ENCODE results near the gene SLC23A2.

Gene SLC23A2

DNA sequence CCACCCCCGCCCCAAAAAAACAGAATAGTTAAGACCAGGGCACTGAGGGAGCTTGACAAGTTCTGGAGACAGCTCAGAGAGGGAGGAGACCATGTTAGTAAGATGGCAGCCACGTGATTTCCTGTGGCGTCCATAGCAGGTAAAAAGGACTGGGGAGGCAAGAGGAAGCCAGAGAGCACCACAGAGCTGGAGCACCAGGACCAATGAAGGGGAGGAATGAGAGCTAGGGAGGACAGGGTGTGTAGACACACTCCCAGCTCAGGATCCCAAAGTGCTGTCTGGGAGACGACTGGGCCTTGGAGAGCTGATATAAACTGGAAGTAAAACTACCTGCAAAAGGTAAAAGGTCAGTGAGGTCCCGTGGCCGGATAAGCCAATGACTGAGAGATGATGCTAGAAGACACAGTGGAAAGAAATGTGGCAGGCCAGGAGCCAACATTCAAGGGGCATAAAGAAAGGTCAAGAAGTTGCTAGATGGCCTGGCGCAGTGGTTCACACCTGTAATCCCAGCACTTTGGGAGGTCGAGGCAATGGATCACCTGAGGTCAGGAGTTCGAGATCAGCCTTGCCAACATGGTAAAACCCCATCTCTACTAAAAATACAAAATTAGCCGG, 39.0 kb downstream of the SLC23A2 start:
- no peak for DNase-seq

DNA sequence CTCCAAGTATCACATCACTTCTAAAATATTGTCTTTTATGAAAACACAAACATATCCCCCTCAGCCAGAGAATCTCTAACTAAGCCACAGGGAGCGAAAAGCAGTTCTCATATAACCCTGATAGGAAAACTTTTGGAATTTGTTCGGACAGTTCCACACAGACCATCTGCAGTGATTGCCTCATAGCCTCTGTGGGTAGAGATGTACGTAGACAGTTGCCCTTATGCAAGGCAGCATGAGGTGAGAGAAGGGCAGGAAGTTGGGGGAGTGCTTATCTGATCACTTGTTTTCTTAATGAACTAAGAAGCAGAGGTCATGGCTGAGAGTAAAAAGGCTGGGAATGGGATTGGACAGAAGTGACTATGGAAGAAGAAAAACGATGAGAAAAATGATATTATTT, 39.6 kb downstream of the SLC23A2 start:
- DNase-seq, result peak; percentile 48

DNA sequence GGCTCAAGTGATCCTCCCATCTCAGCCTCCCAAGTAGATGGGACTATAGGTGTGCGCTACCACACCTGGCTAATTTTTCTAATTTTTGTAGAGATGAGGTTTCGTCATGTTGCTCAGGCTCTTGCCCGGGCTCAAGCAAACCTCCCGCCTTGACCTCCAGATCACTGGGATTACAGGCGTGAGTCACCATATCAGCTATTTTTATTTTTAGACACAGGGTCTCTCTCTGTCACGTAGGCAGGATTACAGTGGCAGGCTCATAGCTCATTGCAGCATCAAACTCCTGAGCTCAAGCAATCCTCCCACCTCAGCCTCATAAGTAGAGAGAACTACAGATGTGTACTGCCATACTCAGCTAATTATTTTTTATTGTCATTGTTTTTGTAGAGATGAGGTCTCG, 41.7 kb downstream of the SLC23A2 start:
- DNase-seq, result peak; percentile 40

DNA sequence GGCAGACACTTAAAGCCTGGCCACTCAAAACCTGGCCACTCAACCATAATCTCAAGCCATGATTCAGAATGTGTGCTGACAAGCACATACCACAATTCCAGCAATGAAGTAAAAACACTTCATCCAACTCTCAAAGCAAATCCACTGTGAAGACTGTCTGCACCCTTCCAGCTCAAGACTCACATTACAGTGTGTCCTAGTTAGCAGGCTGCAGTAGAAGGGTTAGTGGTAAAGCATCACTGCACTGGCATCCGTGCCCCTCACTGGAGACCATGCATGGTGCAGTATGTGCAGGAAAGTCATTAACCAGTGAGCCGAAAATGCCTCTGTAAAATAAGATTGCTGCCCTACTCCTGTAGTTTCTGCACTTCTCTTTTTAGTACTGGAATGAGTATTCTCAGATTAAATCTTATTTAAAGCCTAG, 43.4 kb downstream of the SLC23A2 start:
- no peak for DNase-seq

DNA sequence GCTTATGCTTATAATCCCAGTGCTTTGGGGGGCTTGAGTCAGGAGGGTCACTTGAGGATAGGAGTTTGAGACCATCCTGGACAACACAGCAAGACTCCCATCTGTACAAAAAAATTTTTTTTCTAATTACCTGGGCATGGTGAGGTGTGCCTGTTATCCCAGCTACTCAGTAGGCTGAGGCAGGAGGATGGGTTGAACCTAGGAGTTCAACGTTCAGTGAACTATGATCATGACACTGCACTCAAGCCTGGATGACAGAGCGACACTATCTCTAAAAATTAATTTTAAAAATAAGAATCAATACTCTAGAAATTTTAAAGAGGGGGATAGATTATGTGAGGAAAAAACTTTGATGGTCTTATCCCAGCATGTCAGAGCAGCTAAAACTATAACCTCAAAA, 44.1 kb downstream of the SLC23A2 start:
- no peak for DNase-seq

DNA sequence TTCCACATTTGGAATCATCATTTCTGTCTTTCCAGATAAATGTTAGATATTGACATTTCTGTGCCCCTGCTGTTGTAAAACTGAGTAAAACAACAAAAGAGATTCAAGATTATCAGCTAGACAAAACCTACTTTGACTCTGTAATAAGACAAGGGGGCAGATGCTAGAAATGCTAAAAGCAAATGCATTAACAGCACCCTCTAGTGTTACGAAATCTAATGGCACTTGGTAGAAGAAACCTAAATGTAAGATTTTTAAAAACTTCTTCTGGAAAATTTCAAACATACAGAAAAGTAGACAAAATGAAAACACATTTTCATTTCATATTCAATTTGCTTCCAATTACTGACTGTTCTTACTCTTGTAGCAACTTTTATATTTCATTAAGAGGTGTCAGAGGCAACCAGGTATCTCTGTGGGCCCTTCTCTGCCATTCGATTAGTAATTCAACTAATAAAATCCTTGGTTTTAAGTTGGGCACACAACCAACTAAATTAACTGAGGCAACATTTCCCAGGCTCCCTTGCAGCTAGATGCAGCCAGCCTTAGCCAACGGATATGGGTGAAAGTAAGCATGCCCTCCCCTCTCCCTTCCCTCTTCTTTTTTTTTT, 45.0 kb downstream of the SLC23A2 start:
- peak; percentile 58 for DNase-seq

DNA sequence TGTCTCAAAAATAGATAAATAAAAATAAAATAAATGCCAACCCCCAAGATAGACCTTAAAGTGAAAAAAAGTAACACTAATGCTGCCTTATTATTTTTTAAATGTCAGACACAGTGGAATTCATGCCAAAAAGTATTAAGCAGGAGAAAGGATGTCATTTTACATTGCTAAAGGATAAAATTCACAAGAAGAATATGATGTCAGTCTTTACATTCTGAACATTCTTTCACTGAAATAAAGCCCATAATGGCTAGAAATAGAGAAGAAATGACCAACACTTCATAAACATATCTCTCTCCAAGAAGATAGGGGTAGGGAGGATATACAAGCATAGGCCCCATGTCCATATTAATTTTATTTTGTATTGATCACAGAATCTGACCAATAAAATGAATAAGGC, 47.4 kb downstream of the SLC23A2 start:
- DNase-seq, result no peak

DNA sequence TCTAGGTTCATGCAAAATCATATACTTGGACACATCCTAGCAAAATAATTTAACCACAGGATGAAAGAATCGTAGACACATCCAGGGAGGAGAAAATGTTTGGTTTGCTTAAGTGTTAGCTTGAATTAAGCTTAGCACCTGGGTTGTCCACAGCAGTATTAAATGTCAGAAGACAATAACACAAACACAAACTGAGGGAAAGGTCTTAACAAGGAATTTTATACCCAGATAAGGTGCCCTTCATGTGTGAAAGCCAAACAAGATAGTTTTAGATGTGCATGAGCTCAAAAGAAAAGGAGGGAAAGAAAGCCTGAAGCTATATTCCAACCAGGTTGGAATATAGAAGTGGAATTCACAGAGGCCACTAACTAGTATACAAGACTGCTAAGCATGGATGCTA, 49.1 kb downstream of the SLC23A2 start:
- DNase-seq, result no peak

DNA sequence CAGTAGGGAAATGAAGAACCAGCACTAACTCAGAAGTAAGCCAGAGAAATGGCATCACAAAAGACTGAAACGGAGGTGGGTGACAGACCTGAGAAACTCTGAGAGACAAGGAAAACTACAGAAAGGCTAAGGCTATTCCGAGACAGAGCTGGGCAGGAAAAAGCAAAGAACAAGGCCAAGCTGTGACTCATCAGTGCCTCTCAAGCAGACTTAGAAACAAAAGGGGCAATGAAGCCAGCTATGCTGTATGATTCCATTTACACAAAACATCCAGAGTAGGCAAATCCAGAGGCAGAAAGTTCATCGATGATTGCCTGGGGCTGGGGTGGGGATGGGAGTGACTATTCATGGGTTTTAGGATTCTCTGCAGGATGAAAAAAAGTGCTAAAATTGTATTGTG, 50.0 kb downstream of the SLC23A2 start:
- peak; percentile 71 for DNase-seq

DNA sequence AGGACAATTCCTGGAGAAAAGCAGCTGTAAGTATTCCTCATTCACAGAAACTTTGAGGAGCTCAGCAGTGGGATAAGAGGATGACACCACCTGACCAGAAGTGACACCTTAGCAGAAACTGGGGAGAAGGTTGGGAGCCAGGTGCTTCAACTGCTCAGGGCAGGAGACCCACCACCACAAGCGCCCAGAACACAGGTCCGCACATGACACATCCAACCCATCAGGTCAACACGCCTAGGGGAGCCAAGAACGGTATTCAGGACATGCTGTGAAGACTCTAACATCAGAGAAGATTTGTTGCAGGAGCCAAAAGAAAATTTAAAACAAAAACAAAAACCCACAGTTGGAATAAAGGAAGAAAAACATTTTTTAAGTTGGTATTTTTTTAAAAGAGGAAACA, 50.5 kb downstream of the SLC23A2 start:
- no peak for DNase-seq

DNA sequence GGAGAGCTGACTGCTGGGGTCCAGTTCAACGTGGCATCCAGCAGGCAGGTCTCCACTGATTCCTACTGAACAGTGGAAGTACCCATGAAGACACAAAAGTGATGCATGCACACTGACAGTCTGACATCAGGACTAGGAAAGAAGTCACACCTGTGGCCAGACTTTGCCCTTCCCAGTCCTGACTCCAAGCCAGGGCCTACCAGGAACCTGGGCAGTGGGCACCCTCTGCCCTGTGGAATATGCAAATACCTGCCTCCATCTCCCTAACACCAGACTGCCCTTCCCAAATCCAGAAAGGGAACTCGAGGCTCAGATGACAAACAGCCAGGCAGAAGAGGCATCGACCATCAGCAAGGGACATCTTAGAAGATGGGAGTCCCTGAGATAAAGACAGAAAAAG, 50.9 kb downstream of the SLC23A2 start:
- no peak for DNase-seq

DNA sequence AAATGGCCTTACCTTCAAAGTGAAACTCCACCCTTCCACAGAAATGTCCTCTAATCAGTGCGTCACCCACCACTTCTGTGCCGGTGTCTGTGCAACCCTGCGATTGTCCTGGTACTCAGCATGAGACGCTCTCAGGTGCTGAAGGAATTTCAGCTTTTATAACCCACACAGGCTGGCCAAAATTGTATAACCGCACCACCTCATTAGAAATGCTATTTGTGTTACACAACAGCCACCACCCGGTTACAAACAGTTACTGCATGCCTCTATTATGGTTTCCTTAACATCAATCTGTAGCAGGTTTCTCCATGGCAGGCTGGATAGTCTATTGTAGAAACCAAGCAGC, 51.5 kb downstream of the SLC23A2 start:
- peak; percentile 8 for DNase-seq

DNA sequence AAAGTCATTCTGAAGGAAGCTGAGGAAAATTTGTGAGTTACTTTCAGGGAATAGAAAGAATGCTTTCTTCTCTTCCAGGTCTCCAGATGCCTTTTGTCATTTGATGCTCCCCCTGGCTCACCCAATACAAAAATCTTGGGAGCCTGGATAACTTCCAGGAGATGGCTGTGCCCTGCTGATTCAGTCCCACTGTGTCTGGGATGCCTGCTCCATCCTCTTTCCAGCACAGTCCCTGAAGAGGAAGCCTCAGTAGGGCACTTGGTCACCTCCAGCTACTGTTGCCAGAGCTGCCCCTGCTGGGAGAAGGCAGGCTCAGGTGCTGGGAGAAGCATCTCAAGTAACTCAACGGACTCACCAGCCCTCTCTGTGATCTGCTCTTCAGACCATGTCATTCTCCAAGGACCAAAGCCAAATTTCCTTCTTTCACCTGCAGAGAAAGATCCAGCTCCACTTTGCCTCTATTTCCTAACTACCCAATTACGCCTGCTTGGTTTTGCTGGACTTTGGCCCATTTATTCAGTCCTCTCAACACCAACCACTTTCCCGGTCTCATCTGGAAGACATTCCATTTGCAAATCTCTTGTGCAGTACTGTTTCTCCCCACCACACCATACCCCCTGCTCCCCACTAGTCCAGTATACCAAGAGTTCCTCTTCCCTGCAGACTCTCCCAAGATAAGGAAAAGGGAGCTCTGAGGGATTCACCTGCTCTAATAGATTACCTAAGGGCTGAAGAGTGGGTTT, 53.3 kb downstream of the SLC23A2 start:
- peak; percentile 7 for DNase-seq

DNA sequence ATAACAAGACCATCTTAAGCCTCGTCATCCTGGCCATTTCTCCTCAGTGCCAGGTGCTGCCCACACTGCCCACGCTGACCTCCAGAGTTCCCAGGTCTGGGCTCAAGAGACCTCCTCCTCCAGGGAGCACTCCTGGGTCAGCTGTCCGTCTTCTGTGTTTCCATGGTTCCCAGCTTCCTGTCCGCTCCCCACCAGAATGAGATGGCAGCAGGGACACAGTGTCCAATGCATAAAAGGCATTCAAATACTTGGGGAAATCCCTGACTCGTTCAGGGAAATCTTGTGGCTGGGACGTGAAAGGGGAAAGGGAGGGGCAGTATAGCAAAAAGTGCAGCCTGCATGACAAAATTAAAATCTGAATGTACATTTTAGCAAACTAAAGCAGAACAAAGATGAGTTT, 54.3 kb downstream of the SLC23A2 start:
- DNase-seq, result no peak

DNA sequence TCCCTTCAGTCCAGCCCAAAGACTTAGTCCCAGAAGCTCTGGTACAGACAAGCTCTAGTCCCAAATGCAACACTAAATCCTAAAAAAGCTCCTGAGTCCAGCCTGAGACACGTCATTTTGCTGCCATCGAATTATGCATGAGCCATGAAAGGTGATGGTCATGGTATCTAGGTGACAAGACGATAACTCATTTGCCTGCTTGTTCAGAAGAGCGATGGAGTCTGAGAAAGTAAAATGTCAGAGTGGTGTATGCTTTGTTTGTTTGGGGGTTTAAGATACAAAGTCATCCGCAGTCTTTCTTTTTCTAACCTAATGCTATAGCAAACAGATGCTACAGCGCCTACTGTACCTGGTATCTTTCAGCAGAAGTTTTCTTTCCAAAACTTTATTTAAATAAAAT, 54.7 kb downstream of the SLC23A2 start:
- no peak for DNase-seq

DNA sequence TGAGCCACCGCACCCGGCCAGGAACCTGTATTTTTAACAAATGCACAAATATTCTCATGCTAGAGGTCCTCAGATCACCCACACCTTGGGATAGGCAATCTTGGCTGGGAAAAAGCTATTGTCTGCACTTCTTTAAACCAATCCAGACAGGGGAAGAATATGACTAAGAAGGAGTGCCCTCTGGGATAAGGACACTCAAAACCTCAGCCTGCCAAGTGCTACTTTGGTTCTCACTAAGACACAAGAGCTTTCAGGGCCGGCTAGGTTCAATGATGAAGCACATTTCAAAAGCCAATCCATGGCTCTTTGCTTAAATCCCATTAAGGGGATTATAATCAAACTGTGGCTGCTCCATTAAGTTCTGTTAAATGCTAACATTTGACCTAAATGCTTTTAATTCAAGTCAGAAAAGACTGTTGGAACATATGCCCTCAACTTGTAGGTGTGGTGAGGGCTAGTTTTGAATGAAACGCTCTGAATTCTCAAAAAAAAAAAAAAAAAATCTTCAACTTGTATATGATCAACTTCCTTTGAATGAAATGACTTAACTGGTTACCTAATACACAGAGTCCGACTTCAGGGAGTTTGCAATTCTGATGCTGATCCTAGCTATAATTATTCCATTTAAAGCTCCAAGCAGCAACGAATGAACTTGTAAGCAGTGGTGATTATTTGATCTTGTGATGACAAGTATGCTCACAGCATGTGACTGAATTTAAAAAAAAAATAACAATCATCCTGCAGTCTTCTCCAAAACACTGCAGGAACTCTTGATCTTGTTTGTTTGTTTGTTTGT, 56.6 kb downstream of the SLC23A2 start:
- DNase-seq, result no peak

DNA sequence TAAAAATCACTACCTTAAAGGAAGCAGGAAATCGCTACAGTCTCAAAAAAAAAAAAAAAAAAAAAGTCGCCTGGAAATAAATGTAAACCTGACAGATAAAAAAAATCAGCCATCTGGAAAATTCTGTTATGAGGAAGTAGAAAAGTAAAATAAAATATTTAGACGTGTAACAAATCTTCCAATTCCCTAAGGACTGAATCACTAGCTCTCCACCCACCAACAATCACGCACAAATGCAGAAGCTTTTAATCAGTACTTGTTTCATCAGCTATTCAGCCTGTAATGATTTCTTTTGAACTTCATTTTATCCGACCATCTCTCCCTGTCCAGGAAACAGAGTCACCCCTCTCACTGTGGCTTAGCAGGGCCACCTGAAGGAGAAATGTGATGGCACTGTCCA, 59.0 kb downstream of the SLC23A2 start:
- DNase-seq, result peak; percentile 36

DNA sequence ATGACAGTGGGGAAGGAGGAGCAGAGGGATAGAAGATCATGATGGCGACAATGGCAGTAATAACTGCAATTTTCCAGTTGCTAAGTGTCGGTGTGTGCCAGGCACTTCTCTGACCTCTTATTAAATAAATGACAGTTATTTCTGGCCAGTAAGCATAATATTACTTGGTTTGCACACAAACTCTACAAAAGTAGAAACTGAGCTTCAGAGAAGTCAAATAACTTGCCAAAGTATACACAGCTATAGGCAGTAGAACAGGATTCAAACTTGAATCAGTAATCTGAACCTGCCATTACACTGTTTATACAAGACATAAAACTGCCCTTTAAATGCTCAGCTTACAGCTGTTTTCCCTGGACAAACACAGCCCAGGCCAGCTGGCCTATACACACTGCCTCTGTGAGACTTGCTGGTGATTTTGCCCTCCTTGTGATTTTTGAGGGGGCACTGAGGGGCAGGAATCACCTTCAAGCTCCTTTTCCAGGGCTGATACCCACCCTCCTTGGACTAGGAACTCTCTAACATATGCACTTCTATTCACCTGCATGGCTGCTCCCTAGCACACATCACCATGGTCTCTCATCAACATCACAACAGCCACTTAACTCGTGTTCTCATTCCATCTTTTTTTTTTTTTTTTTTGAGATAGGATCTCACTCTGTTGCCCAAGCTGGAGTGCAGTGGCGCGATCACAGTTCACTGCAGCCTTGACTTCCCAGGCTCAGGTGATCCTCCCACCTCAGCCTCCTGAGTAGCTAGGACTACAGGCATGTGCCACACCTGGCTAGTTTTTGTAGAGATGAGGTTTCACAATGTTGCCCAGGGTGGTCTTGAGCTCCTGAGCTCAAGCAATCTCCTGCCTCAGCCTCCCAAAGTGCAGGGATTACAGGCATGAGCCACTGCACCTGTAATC, 63.6 kb downstream of the SLC23A2 start:
- DNase-seq, result no peak

DNA sequence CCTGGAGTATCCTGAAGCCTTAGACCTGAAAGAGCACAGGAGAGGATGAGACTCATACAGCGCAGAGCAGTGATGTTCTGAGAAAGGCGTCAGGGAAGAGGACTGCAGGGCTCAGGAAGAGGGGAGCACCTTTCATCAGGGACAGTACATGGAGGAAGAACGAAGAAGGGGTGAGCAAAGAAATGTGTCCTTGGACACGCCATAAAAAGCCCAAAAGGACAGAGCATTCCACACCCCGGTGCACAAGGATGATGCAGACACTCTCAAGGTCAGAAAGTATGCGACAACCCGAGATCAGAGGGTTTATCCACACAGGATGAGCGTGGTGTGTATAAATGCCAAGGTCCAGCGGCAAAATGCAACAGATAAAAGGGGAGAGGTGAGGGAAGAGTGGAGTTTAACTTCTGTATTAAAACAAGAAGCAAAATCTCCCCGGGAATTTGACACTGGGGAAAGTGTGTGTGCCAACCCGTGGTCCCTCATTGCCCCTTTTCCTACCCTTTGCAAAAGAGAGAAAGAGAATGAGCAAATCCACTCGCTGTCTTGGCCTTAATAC, 64.4 kb downstream of the SLC23A2 start:
- DNase-seq, result no peak

DNA sequence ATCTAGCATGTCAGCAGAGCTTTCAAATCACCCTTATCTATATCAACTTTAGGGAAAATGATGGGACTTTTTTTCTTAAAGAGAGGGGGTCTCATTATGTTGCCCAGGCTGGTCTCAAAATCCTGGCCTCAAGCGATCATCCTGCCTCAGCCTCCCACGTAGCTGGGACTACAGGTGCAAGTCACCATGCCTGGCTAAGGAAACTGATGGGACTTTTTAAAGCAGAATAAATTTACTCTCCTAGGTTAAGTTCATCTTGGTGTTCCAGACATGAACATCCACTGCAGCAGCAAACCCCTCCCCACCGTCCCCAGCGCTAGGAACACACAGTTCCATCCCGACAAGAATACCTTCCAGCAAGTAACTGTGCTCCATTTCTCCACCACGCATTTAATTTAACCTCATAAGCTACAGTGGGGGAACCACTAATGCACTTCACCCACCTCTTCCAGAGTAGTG, 64.9 kb downstream of the SLC23A2 start:
- DNase-seq, result no peak

DNA sequence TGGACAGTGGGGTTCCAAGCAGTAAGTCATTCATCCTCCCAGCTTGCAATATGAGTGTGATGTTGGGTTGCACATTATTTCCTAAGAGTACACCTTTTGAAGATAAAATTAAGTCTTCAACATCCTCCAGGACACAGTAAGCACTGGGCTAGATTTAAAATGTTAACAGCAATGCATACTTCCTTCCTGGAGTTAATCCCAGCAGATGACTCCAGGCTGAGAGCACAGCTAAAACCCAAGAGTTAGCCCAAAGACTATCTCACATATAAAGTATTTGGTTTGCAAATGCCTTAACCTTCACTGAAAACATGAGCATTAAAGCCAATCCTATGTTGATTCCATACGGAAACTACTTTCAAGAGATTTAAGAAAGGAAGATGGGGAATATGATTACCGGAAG, 69.2 kb downstream of the SLC23A2 start:
- DNase-seq, result no peak
